GM19328 (cell line): ENCODE results near the gene PTS.

ENCODE experiments used
- ATAC-seq: cut with Tn5 transposase; IDR thresholded peaks from one replicate; pipeline ENCODE4 v1.9.1; 2021; ENCODE audit warnings: mild to moderate bottlenecking, moderate library complexity; ENCODE audit not compliant: unreplicated experiment

The PTS gene

DNA sequence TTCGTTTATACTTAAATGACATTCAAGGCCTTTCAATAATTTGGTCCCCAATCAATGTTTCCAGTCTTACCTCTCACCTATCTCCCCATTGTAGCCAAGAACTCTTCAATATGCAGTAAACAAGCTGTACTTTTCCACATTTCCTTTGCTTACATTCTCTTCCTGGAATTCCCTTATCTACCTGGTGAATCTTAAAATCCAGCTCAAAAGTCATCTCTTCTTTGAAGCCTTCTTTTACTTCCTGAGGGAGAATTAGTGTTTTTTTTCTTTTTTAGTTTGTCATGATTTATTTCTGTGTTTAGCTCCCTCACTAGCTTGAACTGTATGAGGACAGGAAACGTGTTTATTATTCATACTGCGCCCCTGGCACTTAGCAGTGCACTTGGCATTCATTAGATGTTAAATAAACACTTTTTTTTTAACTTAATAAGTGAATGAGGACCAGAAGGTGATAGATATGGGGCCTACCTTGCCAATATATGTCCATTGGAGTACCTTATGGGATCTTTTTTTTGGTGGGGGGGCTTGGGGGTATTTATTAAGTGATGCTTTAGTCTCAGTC, 4.9 kb upstream of the PTS start:
- no peak for ATAC-seq

GRCh38 chr11:112222303-112222702, 3.9 kb upstream of the PTS start:
- no peak for ATAC-seq

DNA sequence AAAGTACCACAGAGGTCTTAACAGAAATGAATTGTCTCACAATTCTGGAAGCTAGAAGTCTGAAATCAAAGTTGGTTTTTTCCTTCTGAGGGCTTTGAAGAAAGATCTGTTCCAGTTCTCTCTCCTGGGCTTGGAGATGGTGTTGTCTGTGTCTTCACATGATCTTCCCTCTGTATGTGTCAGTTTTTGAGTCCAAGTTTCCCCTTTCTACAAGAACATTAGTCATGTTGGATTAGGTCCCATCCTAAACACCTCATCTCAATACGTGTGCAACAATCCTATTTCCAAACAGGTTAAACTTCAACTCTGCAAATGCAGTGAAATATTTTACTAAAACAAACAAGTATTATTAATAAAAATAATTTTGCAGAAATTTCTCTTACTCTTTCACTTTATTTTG, 3.1 kb upstream of the PTS start:
- ATAC-seq = no peak

GRCh38 chr11:112223754-112224532, 2.3 kb upstream of the PTS start:
- no peak for ATAC-seq

GRCh38 chr11:112225753-112226061, 521 bp upstream of the PTS start:
- ATAC-seq = no peak

DNA sequence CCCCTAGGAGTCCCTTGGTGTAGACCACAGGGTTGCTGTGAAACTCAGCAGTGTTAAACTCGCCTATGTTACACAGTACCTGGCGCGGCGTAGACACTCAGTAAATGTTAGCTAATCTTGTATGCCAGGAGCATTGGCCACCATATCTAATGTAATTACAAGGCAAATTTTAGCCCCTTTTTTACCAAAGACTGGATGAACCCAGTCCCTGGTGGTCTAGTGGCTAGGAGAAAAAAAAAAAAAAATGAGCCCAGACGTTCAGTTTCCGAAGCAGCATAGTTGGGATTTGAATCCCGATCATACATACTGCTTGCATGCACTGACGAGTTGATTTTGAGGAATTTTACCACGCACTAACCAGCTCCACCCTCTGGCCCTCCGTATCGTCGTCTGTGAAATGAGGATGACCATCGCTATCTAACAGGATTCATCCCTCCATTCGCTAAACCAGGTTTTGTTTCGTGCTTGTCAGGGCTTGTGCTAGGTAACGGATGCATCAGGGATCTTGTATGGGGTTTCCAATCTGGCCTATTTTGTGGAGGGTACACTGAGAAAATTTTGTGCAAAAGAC, 688 bp downstream of the PTS start:
- ATAC-seq = peak; percentile 45

GRCh38 chr11:112227471-112227870, 1.2 kb downstream of the PTS start:
- ATAC-seq = no peak

DNA sequence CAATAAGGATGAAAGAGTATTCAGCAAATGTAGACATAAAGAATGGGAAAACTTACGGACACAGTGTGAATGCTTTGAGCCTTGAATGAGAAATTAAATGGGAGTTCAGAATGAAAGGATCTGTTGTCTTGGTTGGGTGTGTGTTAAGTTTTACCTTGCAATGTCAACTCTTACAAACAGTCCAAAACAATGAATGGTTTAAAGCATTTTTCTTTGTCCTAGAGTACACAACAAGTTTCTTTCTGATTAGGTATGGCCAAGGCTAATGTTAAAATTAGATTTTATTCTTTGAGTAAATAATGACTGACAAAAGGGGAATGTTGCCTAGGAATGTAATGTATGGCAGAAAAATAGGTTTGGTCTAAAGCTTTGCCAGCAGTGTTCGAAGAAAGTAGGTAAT, 2.5 kb downstream of the PTS start:
- ATAC-seq = no peak

GRCh38 chr11:112229159-112229558, 2.9 kb downstream of the PTS start:
- no peak for ATAC-seq

GRCh38 chr11:112229746-112230433, 3.7 kb downstream of the PTS start:
- no peak for ATAC-seq

- ATAC-seq = no peak
Measured at GRCh38 chr11:112231952-112232351, 5.7 kb downstream of the PTS start.

- no peak for ATAC-seq
Measured at GRCh38 chr11:112235750-112236390, 9.6 kb downstream of the PTS start.

GRCh38 chr11:112237451-112237850, 11.2 kb downstream of the PTS start:
- ATAC-seq = no peak

DNA sequence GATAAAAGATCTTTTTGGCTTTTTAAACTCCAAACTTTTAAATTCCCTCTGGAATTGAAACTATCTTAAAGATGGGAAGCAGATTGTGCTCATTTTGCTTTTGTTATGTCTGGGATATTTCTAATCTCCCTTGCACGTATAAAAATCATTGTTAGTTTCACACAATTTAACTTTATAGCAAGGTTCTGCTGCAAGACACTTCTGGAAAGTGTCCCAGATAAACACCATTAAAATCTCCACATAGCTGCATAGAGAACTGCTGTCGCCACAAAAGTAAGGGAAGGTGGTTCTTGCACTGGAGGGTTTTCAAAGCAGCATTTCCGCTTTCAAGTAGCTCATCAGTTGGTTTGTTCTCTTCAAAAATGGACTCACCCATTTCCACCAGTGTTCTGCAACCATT, 11.8 kb downstream of the PTS start:
- ATAC-seq = no peak

DNA sequence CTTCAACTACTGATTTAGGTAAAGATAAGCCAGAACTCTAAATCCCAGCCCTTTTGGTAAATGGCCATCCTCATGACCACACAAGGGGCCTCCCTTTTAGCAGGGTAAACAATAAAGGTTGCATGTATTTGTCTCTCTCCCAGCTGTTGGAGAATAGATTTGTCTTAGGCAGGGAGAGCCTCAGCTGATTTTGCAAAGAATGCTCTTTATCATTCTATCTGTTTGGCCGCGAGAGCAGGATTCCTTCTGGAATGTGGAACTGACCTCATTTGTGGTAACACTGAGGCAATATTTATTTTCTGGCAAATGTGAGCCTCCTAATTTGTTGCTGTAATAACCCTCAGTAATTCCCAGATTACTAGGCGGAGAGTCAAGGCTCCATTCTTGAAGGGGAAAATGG, 15.3 kb downstream of the PTS start:
- no peak for ATAC-seq

DNA sequence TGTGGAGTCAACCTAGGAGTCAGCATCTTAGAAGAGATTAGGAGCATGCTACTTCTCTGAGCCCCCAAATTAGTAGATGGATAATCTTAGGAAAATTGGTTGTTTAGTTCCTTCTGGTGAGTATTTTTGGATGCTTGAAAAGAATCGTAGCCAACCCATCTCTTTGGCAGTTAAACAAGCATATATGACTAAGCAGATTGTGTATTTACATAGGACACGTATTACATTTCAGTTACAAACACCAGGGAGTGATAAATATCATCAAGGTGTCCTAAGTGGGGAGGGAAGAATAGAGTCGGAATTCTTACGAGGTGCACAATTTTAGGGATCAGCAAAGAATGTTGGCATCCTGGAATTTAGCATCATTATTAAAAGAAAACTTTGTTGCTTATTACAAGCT, 21.0 kb downstream of the PTS start:
- no peak for ATAC-seq

GRCh38 chr11:112248201-112248600, 22.0 kb downstream of the PTS start:
- ATAC-seq = no peak

DNA sequence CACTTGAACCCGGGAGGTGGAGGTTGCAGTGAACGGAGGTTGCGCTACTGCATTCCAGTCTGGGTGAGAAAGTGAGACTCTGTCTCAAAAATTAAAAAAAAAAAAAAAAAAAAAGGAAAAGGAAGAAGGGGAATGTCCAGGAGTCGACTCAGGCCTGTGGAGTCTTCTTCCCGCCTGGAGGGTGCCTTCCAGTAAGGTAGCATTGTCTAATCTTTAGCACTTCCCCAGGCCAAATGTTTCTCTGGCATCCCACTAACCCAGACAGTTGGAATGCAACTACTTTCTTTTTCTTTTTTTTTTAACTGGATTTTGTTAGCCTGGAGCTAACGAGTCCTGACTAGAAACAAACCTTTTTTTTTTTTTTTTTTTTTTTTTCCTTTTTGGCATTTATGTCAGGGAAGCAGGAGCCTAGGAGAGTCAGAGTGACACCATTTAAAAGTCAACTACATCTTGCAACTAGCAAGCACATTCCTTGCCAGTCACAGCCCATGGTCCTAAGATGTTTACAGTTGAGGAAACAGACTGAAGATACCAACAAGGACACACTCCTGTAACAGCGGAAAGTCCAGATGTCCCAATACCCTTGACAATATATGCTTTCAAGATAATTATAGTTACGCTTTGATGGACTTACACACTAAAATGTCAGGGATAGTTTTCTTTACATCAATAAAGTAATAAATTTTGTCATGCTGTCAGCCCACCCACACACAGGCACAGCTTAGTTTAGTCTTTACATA, 23.8 kb downstream of the PTS start:
- ATAC-seq = no peak

DNA sequence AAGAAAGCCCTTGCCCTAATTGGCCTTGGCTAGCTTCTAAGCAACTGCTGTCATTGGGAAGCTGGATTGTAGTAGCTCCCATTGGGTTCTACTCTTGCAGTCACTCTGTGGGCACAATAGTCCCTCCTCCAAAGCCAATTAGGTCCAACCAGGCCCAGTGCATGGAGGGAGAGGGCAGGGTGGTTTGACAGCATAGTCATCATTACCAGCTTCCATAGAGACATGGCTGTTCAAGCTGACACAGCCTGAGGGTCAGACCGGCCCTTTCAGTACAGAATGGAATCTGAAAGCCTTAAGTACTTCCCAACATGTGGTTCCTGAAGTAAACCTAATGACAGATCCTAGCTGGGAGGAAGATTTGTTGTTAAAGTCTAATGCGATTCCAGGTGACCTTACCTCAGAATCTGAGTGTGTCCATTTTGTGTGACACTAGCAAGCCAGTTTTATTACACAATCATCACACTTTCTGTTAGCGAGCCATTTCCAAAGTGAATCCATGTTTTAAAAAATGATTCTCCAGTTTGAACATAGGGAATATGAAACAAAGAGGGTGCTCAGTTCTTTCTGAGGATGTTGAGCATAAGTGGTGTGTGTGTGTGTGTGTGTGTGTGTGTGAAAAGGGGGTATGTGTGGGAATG, 27.5 kb downstream of the PTS start:
- ATAC-seq = no peak

GRCh38 chr11:112255067-112255720, 29.0 kb downstream of the PTS start:
- ATAC-seq = no peak
